Loucy (cell line): Measurements from ENCODE around the gene SHROOM3.

ENCODE experiments used
- EZH2phosphoT487 ChIP-seq: fragments of 200-600 bp; IDR thresholded peaks from 2 replicates; pipeline ENCODE4 v1.6.1; 2018; ENCODE audit warnings: antibody characterized with exemption, mild to moderate bottlenecking, moderate library complexity, borderline replicate concordance
- TF ChIP-seq, protein P1 (sequence below): fragments of 200-600 bp; sonication (generic); conservative IDR thresholded peaks from 2 replicates; pipeline ENCODE4 v1.5.1; 2014; ENCODE audit warnings: mild to moderate bottlenecking, antibody characterized with exemption, low read length

DNA sequence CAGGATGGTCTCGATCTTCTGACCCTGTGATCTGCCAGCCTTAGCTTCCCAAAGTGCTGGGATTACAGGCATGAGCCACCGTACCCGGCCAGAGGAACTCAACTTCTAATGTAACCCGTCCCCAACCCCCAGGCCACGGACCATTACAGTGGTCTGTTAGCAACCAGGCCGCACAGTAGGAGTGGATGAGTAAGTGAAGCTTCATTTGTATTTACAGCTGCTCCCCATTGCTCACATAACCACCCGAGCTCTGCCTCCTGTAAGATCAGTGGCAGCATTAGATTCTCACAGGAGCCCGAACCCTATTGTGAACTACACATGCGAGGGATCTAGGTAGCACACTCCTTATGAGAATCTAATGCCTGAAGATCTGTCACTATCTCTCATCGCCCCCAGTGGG lies 119.6 kb downstream of the SHROOM3 start:
- TF ChIP-seq, protein P1, sequence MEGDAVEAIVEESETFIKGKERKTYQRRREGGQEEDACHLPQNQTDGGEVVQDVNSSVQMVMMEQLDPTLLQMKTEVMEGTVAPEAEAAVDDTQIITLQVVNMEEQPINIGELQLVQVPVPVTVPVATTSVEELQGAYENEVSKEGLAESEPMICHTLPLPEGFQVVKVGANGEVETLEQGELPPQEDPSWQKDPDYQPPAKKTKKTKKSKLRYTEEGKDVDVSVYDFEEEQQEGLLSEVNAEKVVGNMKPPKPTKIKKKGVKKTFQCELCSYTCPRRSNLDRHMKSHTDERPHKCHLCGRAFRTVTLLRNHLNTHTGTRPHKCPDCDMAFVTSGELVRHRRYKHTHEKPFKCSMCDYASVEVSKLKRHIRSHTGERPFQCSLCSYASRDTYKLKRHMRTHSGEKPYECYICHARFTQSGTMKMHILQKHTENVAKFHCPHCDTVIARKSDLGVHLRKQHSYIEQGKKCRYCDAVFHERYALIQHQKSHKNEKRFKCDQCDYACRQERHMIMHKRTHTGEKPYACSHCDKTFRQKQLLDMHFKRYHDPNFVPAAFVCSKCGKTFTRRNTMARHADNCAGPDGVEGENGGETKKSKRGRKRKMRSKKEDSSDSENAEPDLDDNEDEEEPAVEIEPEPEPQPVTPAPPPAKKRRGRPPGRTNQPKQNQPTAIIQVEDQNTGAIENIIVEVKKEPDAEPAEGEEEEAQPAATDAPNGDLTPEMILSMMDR: no peak
- TF ChIP-seq EZH2phosphoT487: no peak
